Muscle layer of colon (tissue), 2 donors: ENCODE results near the gene CELSR2.

Experiments
- H3K27ac ChIP-seq: one replicate; pipeline ENCODE4 v1.7.0; 2013; ENCODE audit warnings: low read depth, mild to moderate bottlenecking, low read length, moderate library complexity
- H3K27me3 ChIP-seq, 2 donors: one replicate each; pipeline ENCODE4 v1.7.0; 2013; ENCODE audit warnings: low read length in 2 of 2, mild to moderate bottlenecking in 2 of 2; ENCODE audit not compliant: insufficient read depth in 2 of 2, control insufficient read depth in 1 of 2
- H3K36me3 ChIP-seq: one replicate; pipeline ENCODE4 v1.7.0; 2013; ENCODE audit warnings: mild to moderate bottlenecking, low read length; ENCODE audit not compliant: insufficient read depth
- H3K4me1 ChIP-seq: one replicate; pipeline ENCODE4 v1.7.0; 2013; ENCODE audit warnings: mild to moderate bottlenecking, low read length; ENCODE audit not compliant: insufficient read depth
- H3K4me3 ChIP-seq, 2 donors: one replicate each; pipeline ENCODE4 v1.7.0; 2013; ENCODE audit warnings: low read length in 2 of 2, low read depth in 1 of 2, mild to moderate bottlenecking in 1 of 2, moderate library complexity in 1 of 2
- H3K9ac ChIP-seq: one replicate; pipeline ENCODE4 v1.7.0; 2013; ENCODE audit warnings: low read length
- H3K9me3 ChIP-seq: one replicate; pipeline ENCODE4 v1.7.0; 2013; ENCODE audit warnings: mild to moderate bottlenecking, low read length
- donor health status: abdominal sarcoma.
- donor health status: Adenocarcinoma of cecum.

The CELSR2 gene

GRCh38 chr1:109269981-109270622 lies 20.8 kb downstream of the CELSR2 start:
- H3K9ac ChIP-seq, result no peak overlapping the region

DNA sequence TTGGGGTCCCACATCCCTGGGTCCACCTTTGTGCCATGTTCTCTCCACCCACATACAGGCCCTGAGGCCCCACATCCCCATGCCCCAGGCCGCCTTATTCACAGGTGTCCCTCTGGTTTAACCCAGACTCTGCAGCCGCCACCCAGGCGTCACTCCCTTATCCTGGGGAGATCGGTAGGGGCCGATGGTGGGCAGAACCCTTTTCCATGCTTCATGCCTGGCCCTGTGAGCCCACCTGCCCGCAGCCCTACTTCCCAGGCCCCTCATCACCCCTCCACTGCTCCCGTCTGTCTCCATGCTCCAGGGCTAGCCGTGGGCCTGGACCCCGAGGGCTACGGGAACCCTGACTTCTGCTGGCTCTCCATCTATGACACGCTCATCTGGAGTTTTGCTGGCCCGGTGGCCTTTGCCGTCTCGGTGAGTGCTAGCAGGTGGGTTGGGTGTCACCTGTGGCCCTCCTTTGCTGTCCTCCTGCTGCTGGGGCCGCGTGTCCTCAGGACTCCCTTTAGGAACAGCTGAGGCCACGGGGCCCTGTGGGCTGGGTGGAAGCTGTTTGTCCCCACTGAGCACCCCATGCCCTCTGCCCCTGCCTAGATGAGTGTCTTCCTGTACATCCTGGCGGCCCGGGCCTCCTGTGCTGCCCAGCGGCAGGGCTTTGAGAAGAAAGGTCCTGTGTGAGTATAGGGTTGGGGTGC lies 21.4 kb downstream of the CELSR2 start:
- Histone ChIP-seq H3K36me3 (no peaks in the 10 kb centered on the region), H3K27ac (no peak overlapping the region), H3K9ac (no peak overlapping the region)

More at GRCh38 chr1:109269981-109270622, 20.8 kb downstream of the CELSR2 start:
- H3K4me3 ChIP-seq, result no peak overlapping the region
- no peaks in the 10 kb centered on the region for H3K9me3 ChIP-seq
- no peaks in the 10 kb centered on the region for H3K27me3 ChIP-seq
- no peak overlapping the region for H3K27ac ChIP-seq
- H3K36me3 ChIP-seq, result no peaks in the 10 kb centered on the region
- peaks cover 5% of the 10 kb centered on the region for H3K4me1 ChIP-seq

DNA sequence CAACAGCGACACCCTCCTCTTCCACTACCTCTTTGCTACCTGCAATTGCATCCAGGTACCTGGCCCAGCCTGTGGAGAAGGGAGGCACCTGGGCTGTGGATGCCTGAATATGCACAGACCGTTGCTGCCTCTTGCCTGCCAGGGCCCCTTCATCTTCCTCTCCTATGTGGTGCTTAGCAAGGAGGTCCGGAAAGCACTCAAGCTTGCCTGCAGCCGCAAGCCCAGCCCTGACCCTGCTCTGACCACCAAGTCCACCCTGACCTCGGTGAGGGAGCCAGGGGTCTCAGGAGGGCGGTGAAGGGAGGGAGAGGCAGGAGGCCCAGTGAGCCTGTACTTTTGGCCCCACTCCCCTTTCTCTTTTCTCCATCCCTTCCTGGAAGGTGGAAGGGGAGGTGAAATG lies 22.1 kb downstream of the CELSR2 start:
- Histone ChIP-seq H3K4me1 (peaks cover 7% of the 10 kb centered on the region), H3K27ac (no peak overlapping the region), H3K27me3 (no peaks in the 10 kb centered on the region), H3K4me3 (no peak overlapping the region), H3K36me3 (no peaks in the 10 kb centered on the region), H3K9ac (no peak overlapping the region), H3K9me3 (no peaks in the 10 kb centered on the region)

More for the DNA sequence above, 21.4 kb downstream of the CELSR2 start:
- Histone ChIP-seq H3K4me3 (no peak overlapping the region), H3K4me1 (peaks cover 7% of the 10 kb centered on the region), H3K9me3 (no peaks in the 10 kb centered on the region), H3K27me3 (no peaks in the 10 kb centered on the region)

DNA sequence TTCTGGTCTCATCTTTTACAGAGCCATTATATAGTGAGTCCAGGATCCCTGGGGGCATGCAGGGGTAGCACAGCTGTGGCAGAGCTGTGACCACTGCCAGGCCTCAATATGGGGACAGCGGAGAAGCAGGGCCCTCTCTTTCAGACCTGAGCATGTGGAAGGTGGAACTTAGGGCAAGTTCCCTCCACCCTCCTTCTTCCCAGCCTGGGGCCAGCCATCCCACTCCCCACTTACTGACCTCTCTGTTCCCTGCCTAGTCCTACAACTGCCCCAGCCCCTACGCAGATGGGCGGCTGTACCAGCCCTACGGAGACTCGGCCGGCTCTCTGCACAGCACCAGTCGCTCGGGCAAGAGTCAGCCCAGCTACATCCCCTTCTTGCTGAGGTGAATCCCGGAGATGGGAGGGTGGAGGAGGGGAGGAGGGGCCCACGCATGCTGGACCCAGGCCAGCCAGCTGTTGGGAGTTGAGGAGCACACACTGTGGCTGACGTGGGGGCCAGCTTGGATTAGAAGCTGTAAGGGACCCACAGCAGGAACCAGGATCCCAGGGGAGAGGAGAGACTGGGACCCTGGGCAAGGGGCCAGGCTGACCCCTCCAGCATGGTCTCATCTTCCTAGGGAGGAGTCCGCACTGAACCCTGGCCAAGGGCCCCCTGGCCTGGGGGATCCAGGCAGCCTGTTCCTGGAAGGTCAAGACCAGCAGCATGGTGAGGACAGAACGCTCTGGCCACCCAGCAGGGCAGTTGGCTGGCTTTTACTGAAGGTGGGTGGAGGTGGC lies 22.9 kb downstream of the CELSR2 start:
- no peak overlapping the region for H3K9ac ChIP-seq
- no peaks in the 10 kb centered on the region for H3K36me3 ChIP-seq
- no peaks in the 10 kb centered on the region for H3K9me3 ChIP-seq
- H3K4me3 ChIP-seq, result no peak overlapping the region
- H3K27me3 ChIP-seq, result no peaks in the 10 kb centered on the region
- peaks cover 7% of the 10 kb centered on the region for H3K4me1 ChIP-seq
- H3K27ac ChIP-seq, result no peak overlapping the region

GRCh38 chr1:109272831-109273547 lies 23.6 kb downstream of the CELSR2 start:
- Histone ChIP-seq H3K36me3 (no peaks in the 10 kb centered on the region), H3K9ac (no peak overlapping the region), H3K9me3 (no peaks in the 10 kb centered on the region), H3K4me3 (no peak overlapping the region), H3K4me1 (peaks cover 7% of the 10 kb centered on the region), H3K27me3 (no peaks in the 10 kb centered on the region), H3K27ac (no peak overlapping the region)

GRCh38 chr1:109273570-109274288 lies 24.4 kb downstream of the CELSR2 start:
- Histone ChIP-seq H3K36me3 (no peaks in the 10 kb centered on the region), H3K4me3 (no peak overlapping the region), H3K9me3 (no peaks in the 10 kb centered on the region), H3K4me1 (peaks cover 7% of the 10 kb centered on the region), H3K27me3 (no peaks in the 10 kb centered on the region), H3K9ac (no peak overlapping the region), H3K27ac (no peak overlapping the region)

GRCh38 chr1:109274533-109275476 lies 25.5 kb downstream of the CELSR2 start:
- no peak overlapping the region for H3K4me3 ChIP-seq
- no peaks in the 10 kb centered on the region for H3K9me3 ChIP-seq
- no peak overlapping the region for H3K27ac ChIP-seq
- H3K36me3 ChIP-seq, result no peaks in the 10 kb centered on the region
- H3K27me3 ChIP-seq, result no peaks in the 10 kb centered on the region
- H3K9ac ChIP-seq, result no peak overlapping the region
- peaks cover 7% of the 10 kb centered on the region for H3K4me1 ChIP-seq

- Histone ChIP-seq H3K36me3 (no peaks in the 10 kb centered on the region), H3K4me1 (peaks cover 7% of the 10 kb centered on the region), H3K4me3 (no peak overlapping the region), H3K9me3 (no peaks in the 10 kb centered on the region), H3K9ac (no peak overlapping the region), H3K27ac (no peak overlapping the region), H3K27me3 (no peaks in the 10 kb centered on the region)
Observed at GRCh38 chr1:109275706-109276345, 26.5 kb downstream of the CELSR2 start.

DNA sequence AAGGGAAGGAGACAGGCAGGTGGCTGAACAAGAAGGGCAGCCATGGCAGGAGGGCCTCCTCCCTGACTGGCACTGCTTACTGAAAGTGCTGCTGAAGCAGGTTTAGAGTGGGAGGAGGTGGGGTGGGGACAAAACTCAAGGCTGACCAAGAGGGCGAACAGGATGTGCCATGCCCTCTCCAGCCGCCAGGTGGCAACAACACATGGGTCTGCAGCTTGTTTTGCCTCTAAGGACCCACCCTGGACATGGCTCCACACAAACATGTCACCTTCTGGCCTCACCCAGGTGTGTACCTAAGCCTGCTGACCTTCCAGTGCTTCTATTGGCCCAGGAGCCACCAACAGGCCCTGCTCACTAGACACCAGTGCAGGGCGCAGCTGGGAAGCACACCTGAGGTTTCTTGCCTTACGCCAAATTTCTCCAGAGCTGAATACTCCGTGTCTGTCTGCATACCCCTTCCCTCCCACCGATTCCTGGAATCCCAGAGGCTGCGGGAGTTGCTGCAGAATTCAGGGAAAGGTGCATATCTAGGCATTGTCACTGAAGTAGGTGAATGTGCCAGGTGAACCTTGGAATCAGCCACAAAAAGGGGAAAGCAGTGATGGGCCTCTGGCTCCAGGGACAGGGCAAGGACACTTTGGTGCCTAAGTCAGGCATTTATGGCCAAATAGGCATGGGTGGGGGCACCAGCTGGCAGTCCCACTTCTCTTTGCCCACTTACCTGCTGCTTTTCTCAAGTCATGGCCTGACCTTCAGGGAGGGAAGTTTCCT lies 28.3 kb downstream of the CELSR2 start:
- Histone ChIP-seq H3K36me3 (no peaks in the 10 kb centered on the region), H3K9ac (no peak overlapping the region), H3K4me3 (no peak overlapping the region), H3K4me1 (peaks cover 16% of the 10 kb centered on the region), H3K27ac (no peak overlapping the region), H3K9me3 (no peaks in the 10 kb centered on the region), H3K27me3 (no peaks in the 10 kb centered on the region)
